Measurements from ENCODE around the gene CD8A. TPM values are rescaled to one million over a fixed set of nuclear protein-coding genes. Genes with fewer than 3 reads are reported as not detected.

Gene CD8A
- total RNA-seq, 1 donor from 2014 or later = 0.14 TPM

GRCh38 chr2:86822668-86823345 lies 32.1 kb upstream of the CD8A start:
- Histone ChIP-seq H3K4me1 (ENCODE audit: insufficient read depth, low read length) (no peaks in the 10 kb centered on the region), H3K27ac (ENCODE audit: low read depth, low read length) (no peak overlapping the region), H3K9ac (ENCODE audit: low read length) (no peak overlapping the region), H2AFZ (ENCODE audit: low read depth, low read length) (no peak overlapping the region), H3K9me3 (ENCODE audit: insufficient read depth, low read depth, low read length) (no peaks in the 10 kb centered on the region), H3K79me2 (ENCODE audit: insufficient read depth, low read length) (no peaks in the 10 kb centered on the region), H3K27me3 (ENCODE audit: insufficient read depth, low read length) (peaks cover 5% of the 10 kb centered on the region), H3K4me3 (ENCODE audit: insufficient read depth, low read depth, low read length) (no peak overlapping the region), H3K36me3 (ENCODE audit: insufficient read depth, low read length) (no peaks in the 10 kb centered on the region), H3K4me2 (ENCODE audit: low read length) (no peak overlapping the region), H4K20me1 (ENCODE audit: insufficient read depth, low read length) (no peaks in the 10 kb centered on the region)
- Mint-ChIP-seq H3K9me3 (ENCODE audit: unreplicated experiment) (peaks cover 4% of the 10 kb centered on the region), H3K4me1 (ENCODE audit: low read depth, unreplicated experiment) (no peaks in the 10 kb centered on the region), H3K27me3 (ENCODE audit: low read depth, unreplicated experiment) (peaks cover 4% of the 10 kb centered on the region), H3K36me3 (ENCODE audit: low read depth, unreplicated experiment) (peaks cover 1% of the 10 kb centered on the region), H3K27ac (ENCODE audit: unreplicated experiment) (no peak overlapping the region), H3K4me3 (ENCODE audit: unreplicated experiment) (no peak overlapping the region)
- DNase-seq (ENCODE audit: low read depth) (no peak), FAIRE-seq (no peak)
- TF ChIP-seq EZH2 (IDR thresholded peaks at IDR 0.05; ENCODE audit: insufficient read depth, low read length) (no peak), CTCF (IDR thresholded peaks at IDR 0.05; ENCODE audit: insufficient read depth, low read depth, low read length) (no peak)

- Mint-ChIP-seq H3K4me3 (ENCODE audit: unreplicated experiment) (no peak overlapping the region), H3K27ac (ENCODE audit: unreplicated experiment) (no peak overlapping the region), H3K9me3 (ENCODE audit: unreplicated experiment) (peaks cover 4% of the 10 kb centered on the region), H3K36me3 (ENCODE audit: low read depth, unreplicated experiment) (peaks cover 1% of the 10 kb centered on the region), H3K27me3 (ENCODE audit: low read depth, unreplicated experiment) (no peaks in the 10 kb centered on the region), H3K4me1 (ENCODE audit: low read depth, unreplicated experiment) (no peaks in the 10 kb centered on the region)
- no peaks in the 10 kb centered on the region for H3K4me1 ChIP-seq (ENCODE audit: insufficient read depth, low read length)
- H3K79me2 ChIP-seq (ENCODE audit: insufficient read depth, low read length) = no peaks in the 10 kb centered on the region
- H4K20me1 ChIP-seq (ENCODE audit: insufficient read depth, low read length) = no peaks in the 10 kb centered on the region
- no peak overlapping the region for H2AFZ ChIP-seq (ENCODE audit: low read depth, low read length)
- peaks cover 5% of the 10 kb centered on the region for H3K27me3 ChIP-seq (ENCODE audit: insufficient read depth, low read length)
- no peaks in the 10 kb centered on the region for H3K36me3 ChIP-seq (ENCODE audit: insufficient read depth, low read length)
- DNase-seq (ENCODE audit: low read depth) = no peak
- H3K27ac ChIP-seq (ENCODE audit: low read depth, low read length) = no peak overlapping the region
- H3K9ac ChIP-seq (ENCODE audit: low read length) = no peak overlapping the region
- FAIRE-seq = no peak
- no peak overlapping the region for H3K4me3 ChIP-seq (ENCODE audit: insufficient read depth, low read depth, low read length)
- H3K4me2 ChIP-seq (ENCODE audit: low read length) = no peak overlapping the region
- TF ChIP-seq EZH2 (IDR thresholded peaks at IDR 0.05; ENCODE audit: insufficient read depth, low read length) (no peak), CTCF (IDR thresholded peaks at IDR 0.05; ENCODE audit: insufficient read depth, low read depth, low read length) (no peak)
- no peaks in the 10 kb centered on the region for H3K9me3 ChIP-seq (ENCODE audit: insufficient read depth, low read depth, low read length)
Observed at GRCh38 chr2:86821842-86822241, 31.1 kb upstream of the CD8A start.

GRCh38 chr2:86821306-86821705 lies 30.6 kb upstream of the CD8A start:
- H3K9me3 ChIP-seq (ENCODE audit: insufficient read depth, low read depth, low read length) = no peaks in the 10 kb centered on the region
- H3K27ac ChIP-seq (ENCODE audit: low read depth, low read length) = no peak overlapping the region
- TF ChIP-seq EZH2 (IDR thresholded peaks at IDR 0.05; ENCODE audit: insufficient read depth, low read length) = no peak
- no peak for TF ChIP-seq CTCF (IDR thresholded peaks at IDR 0.05; ENCODE audit: insufficient read depth, low read depth, low read length)
- peaks cover 4% of the 10 kb centered on the region for H3K9me3 Mint-ChIP-seq (ENCODE audit: unreplicated experiment)
- H3K36me3 ChIP-seq (ENCODE audit: insufficient read depth, low read length) = no peaks in the 10 kb centered on the region
- H3K27ac Mint-ChIP-seq (ENCODE audit: unreplicated experiment) = no peak overlapping the region
- H3K27me3 ChIP-seq (ENCODE audit: insufficient read depth, low read length) = peaks cover 5% of the 10 kb centered on the region
- FAIRE-seq (no peak), DNase-seq (ENCODE audit: low read depth) (no peak)
- H3K4me1 ChIP-seq (ENCODE audit: insufficient read depth, low read length) = no peaks in the 10 kb centered on the region
- H3K4me1 Mint-ChIP-seq (ENCODE audit: low read depth, unreplicated experiment) = no peaks in the 10 kb centered on the region
- no peaks in the 10 kb centered on the region for H3K27me3 Mint-ChIP-seq (ENCODE audit: low read depth, unreplicated experiment)
- H3K4me2 ChIP-seq (ENCODE audit: low read length) = no peak overlapping the region
- no peak overlapping the region for H2AFZ ChIP-seq (ENCODE audit: low read depth, low read length)
- H3K79me2 ChIP-seq (ENCODE audit: insufficient read depth, low read length) = no peaks in the 10 kb centered on the region
- peaks cover 1% of the 10 kb centered on the region for H3K36me3 Mint-ChIP-seq (ENCODE audit: low read depth, unreplicated experiment)
- no peak overlapping the region for H3K4me3 Mint-ChIP-seq (ENCODE audit: unreplicated experiment)
- no peak overlapping the region for H3K4me3 ChIP-seq (ENCODE audit: insufficient read depth, low read depth, low read length)
- no peaks in the 10 kb centered on the region for H4K20me1 ChIP-seq (ENCODE audit: insufficient read depth, low read length)
- no peak overlapping the region for H3K9ac ChIP-seq (ENCODE audit: low read length)

Measured in astrocyte (in vitro differentiated cells and primary cell).